GM12891 (cell line): ENCODE data around the gene MAGEA3.

Experiments used
- PAX5 ChIP-seq: IDR thresholded peaks from 2 replicates; pipeline ENCODE4 v1.6.1; 2011; ENCODE audit warnings: low read length, moderate library complexity, mild to moderate bottlenecking; ENCODE audit not compliant: insufficient read depth, severe bottlenecking
- POLR2A ChIP-seq: IDR thresholded peaks from 2 replicates; pipeline ENCODE4 v1.6.1; 2011; ENCODE audit warnings: low read depth, low read length, control low read depth
- POLR2AphosphoS5 ChIP-seq: IDR thresholded peaks from 2 replicates; pipeline ENCODE4 v1.6.1; 2011; ENCODE audit warnings: low read depth, low read length, control low read depth
- SPI1 ChIP-seq: IDR thresholded peaks from 2 replicates; pipeline ENCODE4 v1.6.1; 2011; ENCODE audit warnings: low read depth, low read length, control low read depth

DNA sequence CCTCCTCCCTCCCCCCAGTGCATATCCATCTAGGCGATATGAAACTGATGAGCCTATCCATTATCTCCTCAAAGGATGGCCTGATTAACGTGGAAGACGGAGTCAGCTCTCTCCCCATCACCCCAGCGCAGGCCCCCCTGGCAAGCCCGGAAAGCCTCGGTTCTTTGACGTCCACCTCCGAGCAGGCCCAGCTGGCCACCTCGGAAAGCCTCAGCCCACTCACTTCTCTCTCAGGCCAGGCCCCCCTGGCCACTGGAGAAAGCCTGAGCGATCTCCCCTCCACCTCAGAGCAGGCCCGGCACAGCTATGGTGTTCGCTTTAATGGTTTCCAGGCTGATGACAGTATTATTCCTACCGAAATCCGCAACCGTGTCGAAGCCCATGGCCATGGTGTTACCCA, 46.1 kb upstream of the MAGEA3 start:
- TF ChIP-seq POLR2A (no peak), POLR2AphosphoS5 (no peak), SPI1 (no peak), PAX5 (no peak)
